WTC11 (cell line): ENCODE measurements around the gene NLRP3.

Experiments used
- CTCF ChIP-seq: fragments of 200-600 bp; IDR thresholded peaks from 2 replicates; pipeline ENCODE4 v1.8.0; 2022; ENCODE audit warnings: antibody characterized with exemption
- IRF2 ChIP-seq: sonication (generic); formaldehyde crosslinking; IDR thresholded peaks from 2 replicates; pipeline ENCODE4 v1.8.0; 2022; ENCODE audit warnings: low read depth, missing genetic modification reagents, borderline replicate concordance
- MAX ChIP-seq: sonication (generic); formaldehyde crosslinking; IDR thresholded peaks from 2 replicates; pipeline ENCODE4 v1.8.0; 2022; ENCODE audit warnings: mild to moderate bottlenecking, missing genetic modification reagents
- TF ChIP-seq, protein P1 (sequence below): sonication (generic); formaldehyde crosslinking; IDR thresholded peaks from 2 replicates; pipeline ENCODE4 v1.8.1; 2022; ENCODE audit warnings: low read depth, mild to moderate bottlenecking, moderate library complexity, missing genetic modification reagents, borderline replicate concordance
- TF ChIP-seq, protein P2 (sequence below): sonication (generic); formaldehyde crosslinking; conservative IDR thresholded peaks from 2 replicates; pipeline ENCODE4 v1.8.1; 2022; ENCODE audit warnings: mild to moderate bottlenecking, missing genetic modification reagents

GRCh38 chr1:247400685-247401084 is 15.3 kb upstream of the NLRP3 start:
- TF ChIP-seq CTCF (no peak), MAX (CRISPR knock-in tag) (no peak), IRF2 (CRISPR knock-in tag) (no peak)
- TF ChIP-seq, protein P1, sequence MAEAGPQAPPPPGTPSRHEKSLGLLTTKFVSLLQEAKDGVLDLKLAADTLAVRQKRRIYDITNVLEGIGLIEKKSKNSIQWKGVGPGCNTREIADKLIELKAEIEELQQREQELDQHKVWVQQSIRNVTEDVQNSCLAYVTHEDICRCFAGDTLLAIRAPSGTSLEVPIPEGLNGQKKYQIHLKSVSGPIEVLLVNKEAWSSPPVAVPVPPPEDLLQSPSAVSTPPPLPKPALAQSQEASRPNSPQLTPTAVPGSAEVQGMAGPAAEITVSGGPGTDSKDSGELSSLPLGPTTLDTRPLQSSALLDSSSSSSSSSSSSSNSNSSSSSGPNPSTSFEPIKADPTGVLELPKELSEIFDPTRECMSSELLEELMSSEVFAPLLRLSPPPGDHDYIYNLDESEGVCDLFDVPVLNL (CRISPR knock-in tag), result no peak
- TF ChIP-seq, protein P2, sequence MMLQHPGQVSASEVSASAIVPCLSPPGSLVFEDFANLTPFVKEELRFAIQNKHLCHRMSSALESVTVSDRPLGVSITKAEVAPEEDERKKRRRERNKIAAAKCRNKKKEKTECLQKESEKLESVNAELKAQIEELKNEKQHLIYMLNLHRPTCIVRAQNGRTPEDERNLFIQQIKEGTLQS (CRISPR knock-in tag), result no peak
